B cell (primary cell): ENCODE data around the gene CPA5. TPM values are rescaled to one million over a fixed set of nuclear protein-coding genes. Genes with fewer than 3 reads are reported as not detected.

Experiments used
- ATAC-seq: fragments of 200-7000 bp; cut with Tn5 transposase; one replicate; pipeline ENCODE4 v1.10.0; 2021; ENCODE audit warnings: low read depth, mild to moderate bottlenecking, moderate number of reproducible peaks, moderate library complexity
- CTCF ChIA-PET: fragments of 350-600 bp; sonication (Branson Sonifier 250); formaldehyde crosslinking; loops from one replicate; lab custom pipeline; 2021; ENCODE audit warnings: antibody characterized with exemption, inconsistent platforms; lab: Charles Lee
- POLR2A ChIA-PET: fragments of 350-600 bp; sonication (Branson Sonifier 250); formaldehyde crosslinking; loops from one replicate; lab custom pipeline; 2021; ENCODE audit warnings: antibody characterized with exemption; lab: Charles Lee
- DNase-seq: peaks from one replicate; pipeline ENCODE4 v3.0.0; 2013
- H2AFZ ChIP-seq: 2 replicates; pipeline ENCODE4 v1.6.1; 2012; ENCODE audit warnings: mild to moderate bottlenecking, low read depth, low read length; ENCODE audit not compliant: insufficient read depth, poor library complexity, severe bottlenecking
- H3K27ac ChIP-seq, 2 donors: 1 replicate in 1 of 2; 2 replicates in 1 of 2; pipeline ENCODE4 v1.5.1; 2012 to 2013; ENCODE audit warnings: low read length in 2 of 2, mild to moderate bottlenecking in 2 of 2, moderate library complexity in 1 of 2
- H3K27me3 ChIP-seq, 4 experiments: fragments of 200-600 bp in 1 of 4; sonication (generic) in 1 of 4; replicated peaks in 1 of 4; 1 replicate in 2 of 4; 2 replicates in 2 of 4; pipeline versions ENCODE4 v1.6.1 to v1.7.0; 2013 to 2016; ENCODE audit warnings: low read length in 3 of 4, mild to moderate bottlenecking in 2 of 4, mixed read lengths in 1 of 4, moderate library complexity in 1 of 4; ENCODE audit not compliant: insufficient read depth in 4 of 4, control insufficient read depth in 3 of 4; ENCODE audit errors: control extremely low read depth in 1 of 4
- H3K36me3 ChIP-seq, 2 experiments: replicated peaks in 1 of 2; 1 replicate in 1 of 2; 2 replicates in 1 of 2; pipeline versions ENCODE4 v1.6.1 to v1.7.1; 2013; ENCODE audit warnings: low read length in 1 of 2; ENCODE audit not compliant: insufficient read depth in 2 of 2, control insufficient read depth in 1 of 2; ENCODE audit errors: control extremely low read depth in 1 of 2, extremely low read depth in 1 of 2
- H3K4me1 ChIP-seq, 2 donors: fragments of 200-600 bp in 1 of 2; sonication (generic) in 1 of 2; 1 replicate in 1 of 2; 2 replicates in 1 of 2; pipeline versions ENCODE4 v1.5.1 to v1.6.1; 2013 to 2017; ENCODE audit warnings: low read length in 2 of 2; ENCODE audit not compliant: control insufficient read depth in 2 of 2, insufficient read depth in 2 of 2
- H3K4me2 ChIP-seq: replicated peaks from 2 replicates; pipeline ENCODE3; 2012; ENCODE audit warnings: mild to moderate bottlenecking, low read depth, low read length; ENCODE audit not compliant: poor library complexity, severe bottlenecking
- H3K4me3 ChIP-seq, 5 experiments: fragments of 200-600 bp in 1 of 5; sonication (generic) in 1 of 5; 1 replicate in 3 of 5; 2 replicates in 2 of 5; pipeline versions ENCODE4 v1.5.1 to v1.7.0; 2011 to 2016; ENCODE audit warnings: low read length in 4 of 5, mild to moderate bottlenecking in 4 of 5, low read depth in 2 of 5, control low read depth in 1 of 5, moderate library complexity in 1 of 5; ENCODE audit not compliant: insufficient read depth in 1 of 5; ENCODE audit errors: control extremely low read depth in 1 of 5, extremely low read depth in 1 of 5
- H3K79me2 ChIP-seq: fragments of 200-600 bp; sonication (generic); one replicate; pipeline ENCODE4 v1.6.0; 2016; ENCODE audit warnings: low read length; ENCODE audit not compliant: control insufficient read depth, insufficient read depth
- H3K9ac ChIP-seq: fragments of 200-600 bp; sonication (generic); 2 replicates; pipeline ENCODE4 v1.6.1; 2017; ENCODE audit warnings: mild to moderate bottlenecking, low read length, moderate library complexity
- H3K9me3 ChIP-seq, 3 donors: one replicate each; pipeline versions ENCODE4 v1.6.1 to v1.7.1; 2013; ENCODE audit warnings: low read length in 2 of 3; ENCODE audit not compliant: control insufficient read depth in 2 of 3, insufficient read depth in 1 of 3; ENCODE audit errors: control extremely low read depth in 1 of 3
- H4K20me1 ChIP-seq: 2 replicates; pipeline ENCODE4 v1.6.0; 2012; ENCODE audit warnings: mild to moderate bottlenecking, low read length; ENCODE audit not compliant: insufficient read depth, control insufficient read depth, poor library complexity, severe bottlenecking
- H3K27ac Mint-ChIP-seq: one replicate; pipeline ENCODE4 v1.8.0; 2021; ENCODE audit warnings: mixed read lengths
- H3K27me3 Mint-ChIP-seq: one replicate; pipeline ENCODE4 v1.8.0; 2021; ENCODE audit warnings: mixed read lengths
- H3K4me1 Mint-ChIP-seq: one replicate; pipeline ENCODE4 v1.8.0; 2021; ENCODE audit warnings: mixed read lengths
- H3K4me3 Mint-ChIP-seq: one replicate; pipeline ENCODE4 v1.8.0; 2021; ENCODE audit warnings: mixed read lengths
- H3K9me3 Mint-ChIP-seq: one replicate; pipeline ENCODE4 v1.8.0; 2022; ENCODE audit warnings: mixed read lengths; ENCODE audit not compliant: insufficient read depth
- EZH2 ChIP-seq: IDR thresholded peaks from 2 replicates; pipeline ENCODE4 v1.6.1; 2012; ENCODE audit warnings: borderline replicate concordance, low read depth, mild to moderate bottlenecking, moderate library complexity, low read length; ENCODE audit not compliant: insufficient read depth, poor library complexity, severe bottlenecking
- WGBS: methylation state at CpG from one replicate; pipeline ENCODE4 v1.1.5; 2013; ENCODE audit warnings: missing lambda C conversion rate; ENCODE audit not compliant: insufficient coverage; 5-methylcytosine and 5-hydroxymethylcytosine counted together
- intact Hi-C: fragments of 100-400 bp; cut with micrococcal nuclease; formaldehyde crosslinking; loops from one replicate; pipeline ENCODE4 v1.10.0; 2022
- polyA plus RNA-seq: library from polyadenylated mRNA; depleted of rRNA; stranded (reverse); fragments of >200 nt; gene quantifications from 2 replicates; pipeline ENCODE4 v1.2.3, GENCODE V29; 2012
- total RNA-seq, 2 donors: library from RNA; stranded (reverse); fragments of 120-200 nt in 1 of 2; gene quantifications; 1 replicate in 1 of 2; 2 replicates in 1 of 2; pipeline versions ENCODE4 v1.2.3 to v1.2.4, GENCODE V29; 2013 to 2022
- TF ChIP-seq, protein P1 (sequence below): fragments of 200-600 bp; IDR thresholded peaks from one replicate; pipeline ENCODE4 v1.8.0; 2022; ENCODE audit warnings: antibody characterized with exemption, mild to moderate bottlenecking

Gene CPA5
- total and polyA plus RNA-seq, 2 donors (not counting 1 experiment from before 2014, with no cell fraction given): not detected

DNA sequence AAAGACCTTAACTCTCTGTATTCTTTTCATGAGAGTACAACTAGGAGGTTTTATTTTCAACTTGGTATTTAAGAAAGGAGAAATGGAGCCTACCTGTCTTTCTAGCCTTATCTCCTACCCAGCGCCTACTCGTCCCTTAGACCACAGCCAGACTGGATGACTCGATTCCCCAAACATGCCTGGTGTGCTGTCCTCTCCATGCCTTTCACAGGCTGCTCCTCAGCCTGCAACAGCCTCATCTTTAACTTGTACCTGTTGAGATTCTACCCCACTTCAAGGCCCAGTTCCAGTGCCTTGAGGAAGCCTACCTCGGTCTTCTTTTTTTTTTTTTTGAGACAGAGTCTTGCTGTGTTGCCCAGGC is 65.1 kb downstream of the CPA5 start:
- H4K20me1 ChIP-seq: no peaks in the 10 kb centered on the region
- no peak for ATAC-seq
- no peak overlapping the region for H3K4me3 ChIP-seq
- TF ChIP-seq, protein P1, sequence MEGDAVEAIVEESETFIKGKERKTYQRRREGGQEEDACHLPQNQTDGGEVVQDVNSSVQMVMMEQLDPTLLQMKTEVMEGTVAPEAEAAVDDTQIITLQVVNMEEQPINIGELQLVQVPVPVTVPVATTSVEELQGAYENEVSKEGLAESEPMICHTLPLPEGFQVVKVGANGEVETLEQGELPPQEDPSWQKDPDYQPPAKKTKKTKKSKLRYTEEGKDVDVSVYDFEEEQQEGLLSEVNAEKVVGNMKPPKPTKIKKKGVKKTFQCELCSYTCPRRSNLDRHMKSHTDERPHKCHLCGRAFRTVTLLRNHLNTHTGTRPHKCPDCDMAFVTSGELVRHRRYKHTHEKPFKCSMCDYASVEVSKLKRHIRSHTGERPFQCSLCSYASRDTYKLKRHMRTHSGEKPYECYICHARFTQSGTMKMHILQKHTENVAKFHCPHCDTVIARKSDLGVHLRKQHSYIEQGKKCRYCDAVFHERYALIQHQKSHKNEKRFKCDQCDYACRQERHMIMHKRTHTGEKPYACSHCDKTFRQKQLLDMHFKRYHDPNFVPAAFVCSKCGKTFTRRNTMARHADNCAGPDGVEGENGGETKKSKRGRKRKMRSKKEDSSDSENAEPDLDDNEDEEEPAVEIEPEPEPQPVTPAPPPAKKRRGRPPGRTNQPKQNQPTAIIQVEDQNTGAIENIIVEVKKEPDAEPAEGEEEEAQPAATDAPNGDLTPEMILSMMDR: no peak
- TF ChIP-seq EZH2: no peak
- no peaks in the 10 kb centered on the region for H3K27me3 ChIP-seq
- intact Hi-C loops: no loop called here
- ChIA-PET CTCF (no interaction called here), POLR2A (no interaction called here)
- H3K4me1 ChIP-seq: no peaks in the 10 kb centered on the region
- no peaks in the 10 kb centered on the region for H3K27me3 Mint-ChIP-seq
- H3K9ac ChIP-seq: no peak overlapping the region
- DNase-seq: no peak
- H3K27ac ChIP-seq: no peak overlapping the region
- H3K9me3 Mint-ChIP-seq: no peaks in the 10 kb centered on the region
- 100% methylated on average over 3 of the region's 4 CpGs for WGBS
- no peaks in the 10 kb centered on the region for H3K4me1 Mint-ChIP-seq
- no peak overlapping the region for H3K4me2 ChIP-seq
- H3K79me2 ChIP-seq: no peaks in the 10 kb centered on the region
- H2AFZ ChIP-seq: no peak overlapping the region
- H3K36me3 ChIP-seq: no peaks in the 10 kb centered on the region
- H3K4me3 Mint-ChIP-seq: no peak overlapping the region
- no peaks in the 10 kb centered on the region for H3K9me3 ChIP-seq
- no peak overlapping the region for H3K27ac Mint-ChIP-seq

- DNase-seq: no peak
- no peaks in the 10 kb centered on the region for H3K9me3 Mint-ChIP-seq
- ChIA-PET POLR2A (no interaction called here), CTCF (no interaction called here)
- no peaks in the 10 kb centered on the region for H3K27me3 Mint-ChIP-seq
- Histone ChIP-seq H3K4me3 (no peak overlapping the region), H3K4me2 (no peak overlapping the region), H3K4me1 (no peaks in the 10 kb centered on the region), H4K20me1 (no peaks in the 10 kb centered on the region), H3K36me3 (no peaks in the 10 kb centered on the region), H3K9me3 (no peaks in the 10 kb centered on the region), H3K27me3 (no peaks in the 10 kb centered on the region), H2AFZ (no peak overlapping the region), H3K79me2 (no peaks in the 10 kb centered on the region), H3K27ac (no peak overlapping the region), H3K9ac (no peak overlapping the region)
- H3K4me1 Mint-ChIP-seq: peaks cover 4% of the 10 kb centered on the region
- ATAC-seq: no peak
- intact Hi-C loops: no loop called here
- no peak overlapping the region for H3K4me3 Mint-ChIP-seq
- H3K27ac Mint-ChIP-seq: no peak overlapping the region
- WGBS: 100% methylated on average over 1 of the region's 4 CpGs
- no peak for TF ChIP-seq EZH2
- TF ChIP-seq, protein P1: no peak
Observed at GRCh38 chr7:130410868-130411541, 66.4 kb downstream of the CPA5 start.
